ENCODE data around the gene KCNC3.

The KCNC3 gene

GRCh38 chr19:50310759-50311465, 18.3 kb downstream of the KCNC3 start:
- no peak for DNase-seq

- no peak for DNase-seq
These were observed 19.6 kb downstream of the KCNC3 start for GRCh38 chr19:50309396-50310125.

- DNase-seq, result no peak
These were observed 20.2 kb downstream of the KCNC3 start for GRCh38 chr19:50308991-50309390.

GRCh38 chr19:50303558-50303957, 25.6 kb downstream of the KCNC3 start:
- DNase-seq, result no peak

- no peak for DNase-seq
These were observed 27.6 kb downstream of the KCNC3 start for GRCh38 chr19:50301607-50301971.

GRCh38 chr19:50300814-50301606, 28.2 kb downstream of the KCNC3 start:
- no peak for DNase-seq

- DNase-seq, result no peak
These were observed 29.1 kb downstream of the KCNC3 start for GRCh38 chr19:50300051-50300450.

GRCh38 chr19:50293263-50294004, 35.7 kb downstream of the KCNC3 start:
- no peak for DNase-seq

GRCh38 chr19:50292216-50292827, 36.9 kb downstream of the KCNC3 start:
- no peak for DNase-seq

GRCh38 chr19:50290775-50291174, 38.4 kb downstream of the KCNC3 start:
- no peak for DNase-seq

- DNase-seq, result no peak
These were observed 39.2 kb downstream of the KCNC3 start for GRCh38 chr19:50290011-50290410.

- no peak for DNase-seq
These were observed 40.2 kb downstream of the KCNC3 start for GRCh38 chr19:50288954-50289353.

- DNase-seq, result no peak
These were observed 41.8 kb downstream of the KCNC3 start for GRCh38 chr19:50287331-50287730.

GRCh38 chr19:50286443-50286842, 42.7 kb downstream of the KCNC3 start:
- no peak for DNase-seq

- DNase-seq, result no peak
These were observed 43.3 kb downstream of the KCNC3 start for GRCh38 chr19:50285833-50286232.

GRCh38 chr19:50281491-50281890, 47.7 kb downstream of the KCNC3 start:
- DNase-seq, result no peak

GRCh38 chr19:50280983-50281382, 48.2 kb downstream of the KCNC3 start:
- DNase-seq, result no peak

- DNase-seq, result no peak
These were observed 49.1 kb downstream of the KCNC3 start for GRCh38 chr19:50280074-50280473.

GRCh38 chr19:50277966-50278580, 51.1 kb downstream of the KCNC3 start:
- DNase-seq, result no peak

- DNase-seq, result no peak
These were observed 52.7 kb downstream of the KCNC3 start for GRCh38 chr19:50276370-50277063.

Measured in activated gamma-delta T cell (primary cell).